H9 (cell line): ENCODE measurements around the gene NOXRED1. TPM values are rescaled to one million over a fixed set of nuclear protein-coding genes. Genes with fewer than 3 reads are reported as not detected.
"Not testable (repeated sequence)": the region's sequence is repeated elsewhere in the genome, so short reads cannot be mapped to it uniquely, and the experiment has no call there.

Experiments used
- DNase-seq: peaks from one replicate; pipeline ENCODE4 v3.0.0-alpha.2; 2017
- H2AFZ ChIP-seq: one replicate; pipeline ENCODE4 v1.6.1; 2013; ENCODE audit warnings: mild to moderate bottlenecking, low read length, control low read depth, moderate library complexity
- H2AK5ac ChIP-seq: 2 replicates; pipeline ENCODE4 v1.6.1; 2013; ENCODE audit warnings: low read length, control low read depth, mixed read lengths; ENCODE audit not compliant: insufficient read length
- H2BK120ac ChIP-seq: one replicate; pipeline ENCODE4 v1.6.1; 2013; ENCODE audit warnings: low read depth, mild to moderate bottlenecking, low read length, control low read depth, inconsistent platforms; ENCODE audit not compliant: poor library complexity, severe bottlenecking
- H2BK12ac ChIP-seq: 2 replicates; pipeline ENCODE4 v1.6.1; 2013; ENCODE audit warnings: low read length, control low read depth, mixed read lengths, low read depth; ENCODE audit not compliant: insufficient read length
- H2BK15ac ChIP-seq: 2 replicates; pipeline ENCODE4 v1.6.1; 2013; ENCODE audit warnings: low read depth, low read length, control low read depth
- H2BK20ac ChIP-seq: one replicate; pipeline ENCODE4 v1.6.1; 2013; ENCODE audit warnings: low read depth, mild to moderate bottlenecking, low read length, control low read depth, inconsistent platforms; ENCODE audit not compliant: poor library complexity, severe bottlenecking
- H2BK5ac ChIP-seq: 2 replicates; pipeline ENCODE4 v1.6.1; 2013; ENCODE audit warnings: low read length, control low read depth, mixed read lengths; ENCODE audit not compliant: insufficient read length
- H3K14ac ChIP-seq: 2 replicates; pipeline ENCODE4 v1.6.1; 2013; ENCODE audit warnings: low read length, control low read depth; ENCODE audit not compliant: insufficient read depth
- H3K18ac ChIP-seq: 2 replicates; pipeline ENCODE4 v1.6.1; 2013; ENCODE audit warnings: low read depth, mild to moderate bottlenecking, mixed read lengths, low read length, control low read depth; ENCODE audit not compliant: insufficient read length
- H3K23ac ChIP-seq: 2 replicates; pipeline ENCODE4 v1.6.1; 2013; ENCODE audit warnings: low read length, control low read depth, mixed read lengths, low read depth; ENCODE audit not compliant: insufficient read length
- H3K23me2 ChIP-seq: 2 replicates; pipeline ENCODE4 v1.6.1; 2013; ENCODE audit warnings: low read depth, mild to moderate bottlenecking, mixed read lengths, low read length, control low read depth; ENCODE audit not compliant: insufficient read length, poor library complexity, severe bottlenecking
- H3K27ac ChIP-seq: 2 replicates; pipeline ENCODE4 v1.5.1; 2013; ENCODE audit warnings: low read length, control low read depth, mixed read lengths, low read depth; ENCODE audit not compliant: insufficient read length
- H3K27me3 ChIP-seq: 2 replicates; pipeline ENCODE4 v1.6.1; 2013; ENCODE audit warnings: low read length, control low read depth, inconsistent platforms; ENCODE audit not compliant: insufficient read depth
- H3K4ac ChIP-seq: 2 replicates; pipeline ENCODE4 v1.6.1; 2013; ENCODE audit warnings: low read depth, mild to moderate bottlenecking, control low read depth, inconsistent platforms, low read length, moderate library complexity
- H3K4me1 ChIP-seq: 2 replicates; pipeline ENCODE4 v1.6.1; 2013; ENCODE audit warnings: low read length, control low read depth, inconsistent platforms; ENCODE audit not compliant: insufficient read depth
- H3K4me2 ChIP-seq: 2 replicates; pipeline ENCODE4 v1.6.1; 2013; ENCODE audit warnings: low read length, control low read depth, mixed read lengths; ENCODE audit not compliant: insufficient read length, insufficient read depth
- H3K56ac ChIP-seq: 2 replicates; pipeline ENCODE4 v1.6.1; 2013; ENCODE audit warnings: low read depth, mild to moderate bottlenecking, mixed read lengths, low read length, control low read depth; ENCODE audit not compliant: insufficient read length
- H3K79me1 ChIP-seq: 2 replicates; pipeline ENCODE4 v1.6.1; 2013; ENCODE audit warnings: low read depth, mild to moderate bottlenecking, moderate library complexity, low read length, control low read depth, inconsistent platforms; ENCODE audit not compliant: insufficient read depth, poor library complexity, severe bottlenecking
- H3K79me2 ChIP-seq: 2 replicates; pipeline ENCODE4 v1.6.1; 2013; ENCODE audit warnings: low read length, control low read depth, inconsistent platforms; ENCODE audit not compliant: insufficient read depth
- H3K9ac ChIP-seq: 2 replicates; pipeline ENCODE4 v1.6.1; 2013; ENCODE audit warnings: low read length, control low read depth, mixed read lengths; ENCODE audit not compliant: insufficient read length; ENCODE audit errors: extremely low read depth
- H3K9me3 ChIP-seq: one replicate; pipeline ENCODE4 v1.6.1; 2013; ENCODE audit warnings: low read depth, low read length, inconsistent platforms; ENCODE audit not compliant: control insufficient read depth
- H3T11ph ChIP-seq: one replicate; pipeline ENCODE4 v1.6.1; 2013; ENCODE audit warnings: mild to moderate bottlenecking, low read length, control low read depth, inconsistent platforms
- H4K20me1 ChIP-seq: one replicate; pipeline ENCODE4 v1.6.1; 2013; ENCODE audit not compliant: control insufficient read depth, insufficient read length, insufficient read depth
- H4K5ac ChIP-seq: 2 replicates; pipeline ENCODE4 v1.6.1; 2013; ENCODE audit warnings: low read depth, mild to moderate bottlenecking, mixed read lengths, low read length, control low read depth; ENCODE audit not compliant: insufficient read length
- H4K8ac ChIP-seq: replicated peaks from 2 replicates; pipeline ENCODE4 v1.6.1; 2013; ENCODE audit warnings: low read length, control low read depth, mixed read lengths, low read depth; ENCODE audit not compliant: insufficient read length
- H4K91ac ChIP-seq: 2 replicates; pipeline ENCODE4 v1.6.1; 2013; ENCODE audit warnings: low read depth, mild to moderate bottlenecking, moderate library complexity, mixed read lengths, low read length, control low read depth; ENCODE audit not compliant: insufficient read length
- H3K27ac Mint-ChIP-seq, 3 experiments: 2 replicates in 2 of 3; 3 replicates in 1 of 3; pipeline ENCODE4 v1.8.0; 2020 to 2021; ENCODE audit warnings: mixed read lengths in 3 of 3, mild to moderate bottlenecking in 1 of 3, moderate library complexity in 1 of 3
- H3K27me3 Mint-ChIP-seq: 2 replicates; pipeline ENCODE4 v1.8.0; 2021; ENCODE audit warnings: low read depth, mild to moderate bottlenecking, moderate library complexity, mixed read lengths
- H3K36me3 Mint-ChIP-seq, 3 experiments: 2 replicates in 2 of 3; 3 replicates in 1 of 3; pipeline ENCODE4 v1.8.0; 2020 to 2021; ENCODE audit warnings: low read depth in 3 of 3, mixed read lengths in 3 of 3; ENCODE audit not compliant: insufficient read depth in 1 of 3
- H3K4me1 Mint-ChIP-seq, 2 experiments: 2 replicates each; pipeline ENCODE4 v1.8.0; 2020; ENCODE audit warnings: mixed read lengths in 2 of 2
- H3K4me3 Mint-ChIP-seq, 2 experiments: 2 replicates in 1 of 2; 3 replicates in 1 of 2; pipeline ENCODE4 v1.8.0; 2020 to 2021; ENCODE audit warnings: mild to moderate bottlenecking in 2 of 2, mixed read lengths in 2 of 2, moderate library complexity in 1 of 2
- H3K9me3 Mint-ChIP-seq, 2 experiments: 2 replicates in 1 of 2; 3 replicates in 1 of 2; pipeline ENCODE4 v1.8.0; 2020; ENCODE audit warnings: mild to moderate bottlenecking in 2 of 2, mixed read lengths in 2 of 2, moderate library complexity in 1 of 2
- CTCF ChIP-seq: fragments of 200-600 bp; sonication (generic); conservative IDR thresholded peaks from 3 replicates; pipeline ENCODE4 v1.8.0; 2021; ENCODE audit warnings: antibody characterized with exemption, mild to moderate bottlenecking
- WGBS: extraction: QIAGEN DNeasy Blood & Tissue Kit; methylation state at CpG from one replicate; pipeline ENCODE4 v1.1.7; 2013; ENCODE audit warnings: missing lambda C conversion rate, low lambda C conversion rate, mixed read lengths; ENCODE audit not compliant: insufficient read length; ENCODE audit errors: extremely low coverage; 5-methylcytosine and 5-hydroxymethylcytosine counted together
- total RNA-seq: library from RNA; stranded (reverse); gene quantifications from 2 replicates; pipeline ENCODE4 v1.2.1, GENCODE V29; 2021

The NOXRED1 gene
- total RNA-seq, 1 experiment from 2014 or later: not detected

GRCh38 chr14:77416836-77417235, 6.5 kb downstream of the NOXRED1 start:
- Histone ChIP-seq H3K23ac (no peak overlapping the region), H2BK12ac (no peak overlapping the region), H3K9ac (no peak overlapping the region), H3K79me2 (no peaks in the 10 kb centered on the region), H4K8ac (no peak overlapping the region), H3K4me2 (no peak overlapping the region), H4K5ac (no peak overlapping the region), H3K27ac (no peak overlapping the region), H3K23me2 (no peaks in the 10 kb centered on the region), H3K27me3 (no peaks in the 10 kb centered on the region), H3K14ac (no peak overlapping the region), H2AFZ (no peak overlapping the region), H2BK15ac (no peak overlapping the region), H3K9me3 (no peaks in the 10 kb centered on the region), H2AK5ac (no peak overlapping the region), H3K18ac (no peak overlapping the region), H3K56ac (no peak overlapping the region), H2BK120ac (no peak overlapping the region), H4K91ac (no peak overlapping the region), H3K79me1 (no peaks in the 10 kb centered on the region), H2BK5ac (no peak overlapping the region), H4K20me1 (no peaks in the 10 kb centered on the region), H3T11ph (no peak overlapping the region), H2BK20ac (no peak overlapping the region), H3K4me1 (no peaks in the 10 kb centered on the region), H3K4ac (no peak overlapping the region)
- no CpG with 5 or more reads among the region's 8 CpGs for WGBS
- Mint-ChIP-seq H3K4me1 (no peaks in the 10 kb centered on the region), H3K27ac (no peak overlapping the region), H3K9me3 (peaks cover 22 to 25% of the 10 kb centered on the region in 2 experiments), H3K36me3 (peaks cover 9 to 27% (median 20%) of the 10 kb centered on the region in 3 experiments), H3K27me3 (no peaks in the 10 kb centered on the region), H3K4me3 (no peak overlapping the region)
- TF ChIP-seq CTCF: no peak
- DNase-seq: no peak

GRCh38 chr14:77416098-77416497, 7.2 kb downstream of the NOXRED1 start:
- not testable (repeated sequence) for H2AFZ ChIP-seq, H3K23me2 ChIP-seq, H4K91ac ChIP-seq, H4K8ac ChIP-seq, H3K4ac ChIP-seq, H4K20me1 ChIP-seq, H3K4me3 Mint-ChIP-seq, H3K27ac Mint-ChIP-seq, H3K79me2 ChIP-seq, H2BK120ac ChIP-seq, H3K23ac ChIP-seq, H3K4me1 Mint-ChIP-seq, H2BK15ac ChIP-seq, H2BK5ac ChIP-seq, H4K5ac ChIP-seq, H2BK12ac ChIP-seq, H3K9me3 ChIP-seq, H3T11ph ChIP-seq, H2BK20ac ChIP-seq, H3K18ac ChIP-seq, H3K4me2 ChIP-seq, H3K27me3 Mint-ChIP-seq, H3K27ac ChIP-seq, H3K27me3 ChIP-seq, H2AK5ac ChIP-seq, DNase-seq, H3K56ac ChIP-seq, H3K79me1 ChIP-seq, H3K4me1 ChIP-seq, H3K9ac ChIP-seq, H3K14ac ChIP-seq
- Mint-ChIP-seq H3K36me3 (peaks cover 9 to 27% (median 20%) of the 10 kb centered on the region in 3 experiments), H3K9me3 (peaks cover 22 to 25% of the 10 kb centered on the region in 2 experiments)
- no CpG with 5 or more reads among the region's 3 CpGs for WGBS
